GM23248 (cell line): ENCODE measurements around the gene ZCCHC10. TPM values are rescaled to one million over a fixed set of nuclear protein-coding genes. Genes with fewer than 3 reads are reported as not detected.
A peak's percentile ranks its signal among the peaks of the same experiment; 100 is the strongest.
"Not testable (repeated sequence)": the region's sequence is repeated elsewhere in the genome, so short reads cannot be mapped to it uniquely, and the experiment has no call there.

Source experiments
- DNase-seq: peaks from one replicate; pipeline ENCODE4 v3.0.0-alpha.2; 2015
- H2AFZ ChIP-seq: fragments of 200-600 bp; sonication (generic); 2 replicates; pipeline ENCODE4 v1.6.1; 2016; ENCODE audit warnings: antibody characterized with exemption
- H3F3A ChIP-seq: fragments of 200-600 bp; sonication (generic); 2 replicates; pipeline ENCODE4 v1.6.1; 2016; ENCODE audit warnings: mild to moderate bottlenecking, antibody characterized with exemption, mixed run types; ENCODE audit not compliant: insufficient read depth
- H3K27ac ChIP-seq: fragments of 200-600 bp; sonication (generic); 2 replicates; pipeline ENCODE4 v1.5.1; 2016; ENCODE audit warnings: mild to moderate bottlenecking
- H3K27me3 ChIP-seq: fragments of 200-600 bp; sonication (generic); replicated peaks from 2 replicates; pipeline ENCODE4 v1.6.1; 2016; ENCODE audit warnings: mild to moderate bottlenecking; ENCODE audit not compliant: insufficient read depth
- H3K36me3 ChIP-seq: fragments of 200-600 bp; sonication (generic); 2 replicates; pipeline ENCODE4 v1.6.1; 2016; ENCODE audit warnings: low read depth, mild to moderate bottlenecking
- H3K4me1 ChIP-seq: fragments of 200-600 bp; sonication (generic); 2 replicates; pipeline ENCODE4 v1.6.1; 2016; ENCODE audit warnings: mild to moderate bottlenecking; ENCODE audit not compliant: insufficient read depth
- H3K4me2 ChIP-seq: fragments of 200-600 bp; sonication (generic); one replicate; pipeline ENCODE4 v1.6.1; 2016; ENCODE audit warnings: mild to moderate bottlenecking; ENCODE audit not compliant: unreplicated experiment
- H3K4me3 ChIP-seq: fragments of 200-600 bp; sonication (generic); 2 replicates; pipeline ENCODE4 v1.5.1; 2016; ENCODE audit warnings: mild to moderate bottlenecking
- H3K79me2 ChIP-seq: fragments of 200-600 bp; sonication (generic); 2 replicates; pipeline ENCODE4 v1.6.1; 2016; ENCODE audit warnings: mild to moderate bottlenecking; ENCODE audit not compliant: insufficient read depth
- H3K9ac ChIP-seq: fragments of 200-600 bp; sonication (generic); 2 replicates; pipeline ENCODE4 v1.6.1; 2016; ENCODE audit warnings: mild to moderate bottlenecking
- H3K9me2 ChIP-seq: fragments of 200-600 bp; sonication (generic); 2 replicates; pipeline ENCODE4 v1.6.1; 2016; ENCODE audit warnings: mixed run types, mild to moderate bottlenecking, moderate library complexity; ENCODE audit not compliant: insufficient read depth
- H3K9me3 ChIP-seq: fragments of 200-600 bp; sonication (generic); one replicate; pipeline ENCODE4 v1.6.1; 2017; ENCODE audit warnings: low read depth
- H4K20me1 ChIP-seq: fragments of 200-600 bp; sonication (generic); 2 replicates; pipeline ENCODE4 v1.6.0; 2016; ENCODE audit not compliant: insufficient read depth
- EZH2 ChIP-seq: fragments of 200-600 bp; sonication (generic); IDR thresholded peaks from 2 replicates; pipeline ENCODE4 v1.6.1; 2018; ENCODE audit warnings: antibody characterized with exemption, mild to moderate bottlenecking; ENCODE audit not compliant: insufficient read depth, poor library complexity, severe bottlenecking
- EZH2phosphoT487 ChIP-seq: fragments of 200-600 bp; sonication (generic); IDR thresholded peaks from 2 replicates; pipeline ENCODE4 v1.6.1; 2018; ENCODE audit warnings: antibody characterized with exemption, moderate library complexity, mild to moderate bottlenecking, low read depth; ENCODE audit not compliant: insufficient read depth
- WGBS, 2 experiments: methylation state at CpG; one replicate each; pipeline ENCODE4 v1.1.6; 2015 to 2017; ENCODE audit warnings: low lambda C conversion rate in 2 of 2, low coverage in 1 of 2; ENCODE audit errors: missing lambda C conversion rate in 2 of 2; 5-methylcytosine and 5-hydroxymethylcytosine counted together
- in situ Hi-C: fragments of 300-500 bp; cut with MboI; formaldehyde crosslinking; loops from 2 replicates; pipeline ENCODE4 v1.15.0; 2020
- polyA plus RNA-seq: library from polyadenylated mRNA; unstranded; fragments of >200 nt; fragmentation: Nextera tagmentation; extraction: Ambion mirVana; gene quantifications from 2 replicates; pipeline ENCODE4 v1.2.1, GENCODE V29; 2016
- total RNA-seq: library from RNA; depleted of rRNA; stranded (reverse); fragments of >200 nt; shearing (Covaris generic); gene quantifications from 2 replicates; pipeline ENCODE4 v1.2.3, GENCODE V29; 2014

ZCCHC10 gene
- total and polyA plus RNA-seq, 2 experiments from 2014 or later, result 9.5 to 22.6 TPM

DNA sequence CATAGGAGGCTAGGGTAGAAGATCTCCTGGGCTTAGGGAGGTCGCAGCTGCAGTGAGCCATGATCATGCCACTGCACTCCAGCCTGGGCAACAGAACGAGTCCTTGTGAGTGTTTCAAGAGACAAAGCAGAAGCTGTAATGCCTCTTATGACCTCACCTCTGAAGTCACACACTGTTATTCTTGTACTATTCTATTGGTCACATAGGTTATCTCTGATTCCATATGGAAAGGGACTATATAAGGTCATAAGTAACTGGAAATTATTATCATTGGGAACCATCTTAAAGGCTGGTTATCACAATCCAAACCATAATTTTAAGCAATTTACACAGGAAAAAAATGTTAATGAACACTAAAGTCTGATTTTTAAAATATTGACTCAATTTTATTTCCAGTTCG lies 45.1 kb downstream of the ZCCHC10 start:
- no peak overlapping the region for H3K4me3 ChIP-seq
- no peak overlapping the region for H3K9ac ChIP-seq
- no peak overlapping the region for H3K27ac ChIP-seq
- no peaks in the 10 kb centered on the region for H3K27me3 ChIP-seq
- no peaks in the 10 kb centered on the region for H3K4me1 ChIP-seq
- no peaks in the 10 kb centered on the region for H3K79me2 ChIP-seq
- peaks cover 11% of the 10 kb centered on the region for H3F3A ChIP-seq
- in situ Hi-C loops, result no loop called here
- H2AFZ ChIP-seq, result no peak overlapping the region
- WGBS, 2 experiments, result 88 to 94% methylated on average over 3 of the region's 3 CpGs
- no peaks in the 10 kb centered on the region for H3K36me3 ChIP-seq
- H4K20me1 ChIP-seq, result no peaks in the 10 kb centered on the region
- no peaks in the 10 kb centered on the region for H3K9me2 ChIP-seq
- no peak overlapping the region for H3K4me2 ChIP-seq
- TF ChIP-seq EZH2phosphoT487, result no peak
- TF ChIP-seq EZH2, result no peak
- no peak for DNase-seq
- no peaks in the 10 kb centered on the region for H3K9me3 ChIP-seq

DNA sequence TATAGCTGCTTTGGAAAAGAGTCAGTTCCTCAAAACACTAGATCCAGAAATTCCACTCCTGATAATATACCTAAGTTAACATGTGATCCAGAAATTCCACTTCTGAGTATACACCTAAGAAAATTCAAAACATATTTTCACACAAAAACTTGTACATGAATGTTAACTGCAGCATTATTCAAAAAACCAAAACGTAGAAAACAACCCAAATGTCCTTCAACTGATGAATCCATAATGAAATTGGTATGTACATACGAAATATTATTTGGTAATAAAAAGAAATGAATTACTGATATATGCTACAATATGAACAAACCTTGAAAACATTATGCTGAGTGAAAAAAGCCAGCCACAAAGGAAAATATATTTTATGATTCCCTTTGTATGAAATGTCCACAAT lies 46.4 kb downstream of the ZCCHC10 start:
- no peak for TF ChIP-seq EZH2
- TF ChIP-seq EZH2phosphoT487, result no peak
- 68 to 70% methylated on average over 2 of the region's 2 CpGs for WGBS, 2 experiments

DNA sequence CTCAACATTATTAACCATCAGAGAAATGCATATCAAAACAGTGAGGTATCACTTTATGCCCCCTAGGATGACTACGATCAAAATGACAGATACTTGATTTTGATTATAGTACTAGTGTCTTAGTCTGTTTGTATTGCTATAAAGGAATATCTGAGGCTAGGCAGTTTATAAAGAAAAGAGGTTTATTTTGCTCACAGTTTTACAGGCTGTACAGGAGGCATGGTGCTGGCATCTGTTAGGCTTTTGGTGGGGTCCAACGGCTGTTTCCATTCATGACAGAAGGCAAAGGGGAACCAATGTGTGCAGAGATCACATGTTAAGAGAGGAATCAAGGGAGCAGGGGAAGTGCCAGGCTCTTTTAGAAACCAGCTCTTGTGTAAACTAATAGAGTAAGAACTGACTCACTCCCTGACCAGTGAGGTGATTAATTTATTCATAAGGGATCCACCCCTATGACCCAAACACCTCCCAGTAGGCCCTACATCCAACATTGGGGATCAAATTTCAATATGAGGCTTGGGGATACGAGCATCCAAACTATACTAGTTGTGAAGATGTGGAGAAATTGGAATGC lies 46.9 kb downstream of the ZCCHC10 start:
- H3K4me1 ChIP-seq, result no peaks in the 10 kb centered on the region
- no peaks in the 10 kb centered on the region for H3K79me2 ChIP-seq
- H3K9me3 ChIP-seq, result no peaks in the 10 kb centered on the region
- peaks cover 11% of the 10 kb centered on the region for H3F3A ChIP-seq
- no peaks in the 10 kb centered on the region for H3K9me2 ChIP-seq
- peak; percentile 71 for DNase-seq
- no peak overlapping the region for H3K9ac ChIP-seq
- peak overlapping the region; percentile 42; the same call in 1 of the 2 replicates for H2AFZ ChIP-seq
- no peak overlapping the region for H3K27ac ChIP-seq
- H3K36me3 ChIP-seq, result no peaks in the 10 kb centered on the region
- in situ Hi-C loops, result no loop called here
- no peak overlapping the region for H3K4me3 ChIP-seq
- H3K27me3 ChIP-seq, result no peaks in the 10 kb centered on the region
- WGBS, 2 experiments, result 46 to 55% methylated on average over 3 of the region's 3 CpGs
- H3K4me2 ChIP-seq, result no peak overlapping the region
- TF ChIP-seq EZH2 (no peak), EZH2phosphoT487 (no peak)
- H4K20me1 ChIP-seq, result no peaks in the 10 kb centered on the region

More for the DNA sequence above, 46.4 kb downstream of the ZCCHC10 start:
- DNase-seq, result no peak
- Histone ChIP-seq H3F3A (peaks cover 11% of the 10 kb centered on the region), H3K27ac (no peak overlapping the region), H3K27me3 (no peaks in the 10 kb centered on the region), H3K9ac (no peak overlapping the region), H3K9me3 (no peaks in the 10 kb centered on the region), H3K36me3 (no peaks in the 10 kb centered on the region), H4K20me1 (no peaks in the 10 kb centered on the region), H3K9me2 (no peaks in the 10 kb centered on the region), H3K4me2 (no peak overlapping the region), H3K4me1 (no peaks in the 10 kb centered on the region), H3K4me3 (no peak overlapping the region), H3K79me2 (no peaks in the 10 kb centered on the region), H2AFZ (peak overlapping the region; percentile 42; the same call in 1 of the 2 replicates)
- in situ Hi-C loops, result no loop called here

DNA sequence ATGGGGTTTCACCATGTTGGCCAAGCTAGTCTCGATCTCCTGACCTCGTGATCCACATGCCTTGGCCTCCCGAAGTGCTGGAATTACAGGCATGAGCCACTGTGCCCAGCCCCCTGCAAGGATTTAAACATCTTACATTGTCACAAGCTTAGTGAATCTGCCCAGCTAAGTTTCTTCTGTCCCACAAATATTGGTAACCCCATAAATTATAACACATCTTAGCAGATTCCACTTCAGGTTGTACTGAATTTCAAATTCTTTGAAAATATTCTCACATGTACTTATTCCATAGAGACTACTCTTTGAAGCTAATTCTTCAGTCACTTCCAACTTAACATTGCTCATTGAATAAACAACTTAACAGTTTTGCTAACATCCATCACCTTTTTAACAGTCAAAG lies 49.5 kb downstream of the ZCCHC10 start:
- H4K20me1 ChIP-seq, result no peaks in the 10 kb centered on the region
- TF ChIP-seq EZH2 (no peak), EZH2phosphoT487 (no peak)
- H3K9me3 ChIP-seq, result no peaks in the 10 kb centered on the region
- no peaks in the 10 kb centered on the region for H3K79me2 ChIP-seq
- no peaks in the 10 kb centered on the region for H3K27me3 ChIP-seq
- H3F3A ChIP-seq, result peaks cover 11% of the 10 kb centered on the region
- WGBS, 2 experiments, result 37 to 49% methylated on average over 3 of the region's 3 CpGs
- H2AFZ ChIP-seq, result no peak overlapping the region
- H3K4me2 ChIP-seq, result no peak overlapping the region
- no peak for DNase-seq
- no peaks in the 10 kb centered on the region for H3K36me3 ChIP-seq
- H3K27ac ChIP-seq, result no peak overlapping the region
- in situ Hi-C loops, result no loop called here
- H3K9me2 ChIP-seq, result no peaks in the 10 kb centered on the region
- no peak overlapping the region for H3K4me3 ChIP-seq
- no peak overlapping the region for H3K9ac ChIP-seq
- no peaks in the 10 kb centered on the region for H3K4me1 ChIP-seq

DNA sequence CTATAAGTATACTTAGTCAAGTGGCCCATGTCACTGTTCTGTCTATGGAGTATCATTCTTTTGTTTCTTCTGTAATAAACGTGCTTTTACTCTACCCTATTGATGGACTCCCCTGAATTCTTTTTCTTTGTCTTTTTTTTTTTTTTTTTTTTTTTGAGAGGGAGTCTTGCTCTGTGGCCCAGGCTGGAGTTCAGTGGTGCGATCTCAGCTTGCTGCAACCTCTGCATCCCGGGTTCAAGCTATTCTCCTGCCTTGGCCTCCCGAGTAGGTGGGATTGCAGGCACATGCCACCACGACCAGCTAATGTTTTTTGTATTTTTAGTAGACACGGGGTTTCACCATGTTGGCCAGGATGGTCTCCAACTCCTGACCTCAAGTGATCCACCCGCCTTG lies 53.9 kb downstream of the ZCCHC10 start:
- DNase-seq, H3K9ac ChIP-seq, H3F3A ChIP-seq, H3K9me2 ChIP-seq, H3K9me3 ChIP-seq, H3K27ac ChIP-seq, H3K4me1 ChIP-seq, H3K36me3 ChIP-seq, H3K4me3 ChIP-seq, H3K27me3 ChIP-seq, H3K79me2 ChIP-seq, H4K20me1 ChIP-seq, H3K4me2 ChIP-seq, in situ Hi-C loops: not testable (repeated sequence)
- peak overlapping the region; percentile 48; the same call in 1 of the 2 replicates for H2AFZ ChIP-seq
- 81 to 82% methylated on average over 7 of the region's 7 CpGs for WGBS, 2 experiments
